DMS53 (cell line): ENCODE data around the gene LCOR.
"Not testable (repeated sequence)": the region's sequence is repeated elsewhere in the genome, so short reads cannot be mapped to it uniquely, and the experiment has no call there.

ENCODE experiments used
- DNase-seq: peaks from one replicate; lab custom pipeline; 2025; lab: John Stamatoyannopoulos, UW

Gene LCOR

DNA sequence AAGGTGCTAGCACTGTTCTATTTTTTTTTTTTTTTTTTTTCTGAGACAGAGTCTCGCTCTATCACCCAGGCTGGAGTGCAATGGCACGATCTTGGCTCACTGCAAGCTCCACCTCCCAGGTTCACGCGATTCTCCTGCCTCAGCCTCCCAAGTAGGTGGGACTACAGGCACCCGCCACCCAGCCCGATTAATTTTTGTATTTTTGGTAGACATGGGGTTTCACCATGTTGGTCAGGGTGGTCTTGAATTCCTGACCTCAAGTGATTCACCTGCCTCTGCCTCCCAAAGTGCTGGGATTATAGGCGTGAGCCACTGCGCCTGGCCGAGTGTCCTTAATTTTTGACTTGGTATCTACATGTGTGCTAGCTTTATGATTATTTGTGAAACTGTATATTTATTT is 201.7 kb downstream of the LCOR start:
- not testable (repeated sequence) for DNase-seq

DNA sequence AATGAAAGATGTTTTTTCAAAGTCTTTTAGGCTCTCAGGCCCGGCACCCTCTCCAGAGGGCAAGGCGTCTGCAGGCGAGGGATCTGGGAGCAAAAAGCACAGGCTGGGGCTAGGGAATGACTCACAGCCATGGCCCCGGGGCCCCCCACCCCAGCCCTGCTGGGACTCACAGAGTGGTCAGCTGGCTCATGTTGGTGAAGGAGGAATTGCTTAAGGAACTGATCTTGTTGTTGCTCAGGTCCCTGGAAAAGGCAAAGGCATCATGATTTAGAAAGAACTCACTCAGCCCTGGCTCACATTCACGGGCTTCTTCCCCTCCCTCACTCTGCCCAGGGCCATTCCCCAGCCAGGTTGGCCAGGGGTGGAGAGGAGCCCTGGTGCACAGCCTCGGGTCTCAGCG is 202.2 kb downstream of the LCOR start:
- DNase-seq: no peak

DNA sequence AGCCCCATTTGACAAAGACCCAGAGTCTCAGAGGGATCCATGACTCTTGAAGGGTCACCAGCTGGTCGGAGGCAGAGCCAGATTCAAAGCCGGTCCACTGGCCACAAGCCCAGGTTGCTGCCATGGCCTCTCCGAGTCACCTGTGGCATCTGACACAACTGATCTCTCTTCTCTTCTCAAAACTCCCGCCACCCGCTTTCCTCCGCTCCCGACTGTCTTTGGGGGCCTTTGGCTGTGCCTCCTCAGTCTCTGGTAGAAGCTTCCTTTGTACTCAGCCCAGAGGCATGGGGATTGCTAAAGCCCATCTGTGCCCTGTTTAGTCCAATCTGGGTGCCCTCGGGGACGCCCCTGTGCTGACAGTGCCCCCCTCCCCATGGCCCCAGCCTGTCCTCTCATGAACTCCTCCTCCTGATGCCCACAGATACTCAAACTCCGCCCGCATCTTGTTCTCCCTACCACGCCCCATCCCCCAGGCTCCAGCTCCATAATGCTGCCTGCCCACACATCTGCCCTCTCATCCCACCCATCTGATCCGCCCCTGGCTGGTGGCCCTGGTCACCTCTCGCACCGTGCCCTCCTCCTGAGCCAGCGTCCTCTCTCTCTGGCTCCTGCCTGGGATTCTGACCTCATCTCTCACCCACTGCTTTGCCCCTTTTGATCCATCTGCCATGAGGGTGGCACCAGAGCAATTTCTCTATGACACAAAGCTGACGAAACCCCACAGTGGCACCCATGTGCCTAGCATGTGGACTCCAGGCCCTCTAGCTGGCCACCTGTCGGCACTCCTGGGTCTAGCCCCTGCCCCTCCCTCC is 203.1 kb downstream of the LCOR start:
- DNase-seq: no peak

DNA sequence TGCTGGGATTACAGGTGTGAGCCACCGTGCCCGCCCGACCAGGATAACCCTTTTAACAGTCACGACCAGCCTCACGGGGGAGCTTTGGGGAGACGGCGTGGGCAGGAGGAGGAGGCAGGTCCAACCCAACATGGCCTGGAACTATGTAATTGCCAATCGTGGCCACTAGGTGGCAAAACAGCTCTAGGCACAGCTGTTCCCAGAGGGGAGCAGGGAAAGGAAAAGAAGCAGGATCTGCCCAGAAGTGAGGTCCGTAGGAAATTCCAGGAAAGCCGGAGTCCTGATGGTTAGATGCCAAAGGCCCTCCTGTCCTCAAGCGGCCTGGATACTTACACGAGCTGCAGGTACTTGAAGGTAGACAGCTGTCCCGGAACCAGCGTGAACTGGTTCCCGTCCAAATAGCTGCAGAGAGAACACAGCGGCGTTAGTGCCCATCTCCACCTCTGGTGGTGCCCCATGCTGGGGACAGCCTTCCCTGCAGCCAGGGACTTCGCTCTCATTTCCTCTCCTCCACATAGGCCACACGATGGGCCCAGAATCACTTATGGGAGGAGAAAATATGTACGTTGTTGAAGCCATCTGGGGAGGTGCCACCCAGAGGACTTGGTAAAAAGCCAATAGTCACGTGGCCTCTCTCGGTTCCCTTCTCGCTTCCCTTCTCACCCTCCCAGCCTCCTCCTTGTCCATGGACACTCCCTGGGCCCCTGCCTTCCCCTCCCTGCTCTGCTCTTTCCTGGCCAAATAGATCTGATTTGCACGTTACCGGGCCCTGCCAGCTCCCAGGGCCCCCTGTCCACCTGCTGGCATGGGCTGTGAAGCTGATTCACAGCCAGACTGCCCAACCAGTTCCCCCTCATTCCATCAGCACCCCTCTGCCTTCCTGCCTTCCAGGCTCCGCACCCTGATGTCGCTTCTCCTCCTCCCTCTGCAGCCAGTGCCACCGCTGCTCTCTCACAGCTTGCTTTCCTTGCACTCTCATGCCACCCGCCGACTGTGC is 205.6 kb downstream of the LCOR start:
- DNase-seq: peak; percentile 90

DNA sequence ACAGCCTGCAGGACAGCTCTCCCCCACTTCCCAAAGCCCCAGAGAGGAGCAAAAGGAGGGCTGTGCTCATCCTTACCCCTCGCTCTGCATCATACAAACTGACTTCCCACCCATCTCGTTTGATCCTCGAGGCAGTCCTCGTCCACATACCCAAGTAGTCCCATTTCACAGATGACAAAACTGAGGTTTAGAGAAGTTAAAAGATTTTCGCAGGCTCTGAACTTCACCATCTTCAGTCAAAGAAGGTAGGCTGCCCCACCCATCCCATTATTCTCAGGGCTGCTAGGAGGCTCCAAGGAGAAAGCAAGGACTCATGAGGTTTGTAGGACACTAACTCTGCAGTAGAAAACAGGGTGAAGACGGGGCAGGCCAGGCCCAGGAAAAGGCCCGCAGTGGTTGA is 206.6 kb downstream of the LCOR start:
- DNase-seq: no peak

DNA sequence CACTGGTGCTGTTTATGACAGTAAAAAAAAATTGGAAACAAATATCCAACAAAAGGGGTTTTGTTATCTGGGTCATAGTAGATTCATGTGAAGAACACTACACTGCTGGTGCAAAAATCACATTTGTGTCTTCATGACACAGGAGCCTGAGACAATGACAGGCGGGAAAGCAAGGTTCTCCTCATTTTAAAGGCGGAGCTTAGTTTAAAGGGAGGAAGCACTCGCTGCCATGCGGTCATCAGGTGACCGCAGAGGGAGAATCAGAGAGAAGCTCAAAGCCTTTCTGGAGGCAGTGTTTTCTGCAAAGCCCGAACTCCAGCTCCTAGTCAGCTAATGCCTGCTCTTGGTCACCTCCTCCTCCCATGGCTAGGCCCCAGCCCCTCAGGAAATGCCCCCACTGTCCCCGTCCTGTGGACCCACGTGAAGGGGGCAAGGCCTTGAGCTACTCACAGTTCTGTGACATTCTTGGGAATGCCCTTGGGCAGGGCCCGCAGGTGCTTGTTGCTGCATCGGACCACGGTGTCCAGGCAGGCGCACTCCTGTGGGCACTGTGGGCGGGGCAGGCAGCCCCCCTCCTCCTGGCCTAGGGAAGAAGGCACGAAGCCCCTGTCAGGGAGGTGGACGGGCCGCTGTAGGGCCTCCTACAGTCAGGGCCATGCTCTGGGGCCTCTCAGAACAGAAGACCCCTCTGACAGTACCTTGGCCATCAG is 207.6 kb downstream of the LCOR start:
- DNase-seq: no peak

DNA sequence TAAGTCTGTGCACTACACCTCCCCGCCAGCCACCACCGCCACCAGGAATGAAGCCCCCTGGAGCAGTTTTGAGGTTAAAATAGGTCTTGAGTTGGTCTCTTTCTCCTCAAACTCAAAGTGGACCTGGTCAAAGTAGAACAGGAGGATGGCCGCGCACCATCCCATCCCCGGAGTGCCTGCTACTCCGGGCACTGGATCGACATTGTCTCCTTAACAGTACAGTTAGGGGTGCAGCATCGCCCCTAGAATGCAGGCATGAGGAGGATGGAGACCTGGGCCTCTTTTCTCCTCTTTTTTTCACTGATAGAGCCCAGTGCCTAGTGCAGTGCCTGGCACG is 208.1 kb downstream of the LCOR start:
- no peak for DNase-seq

DNA sequence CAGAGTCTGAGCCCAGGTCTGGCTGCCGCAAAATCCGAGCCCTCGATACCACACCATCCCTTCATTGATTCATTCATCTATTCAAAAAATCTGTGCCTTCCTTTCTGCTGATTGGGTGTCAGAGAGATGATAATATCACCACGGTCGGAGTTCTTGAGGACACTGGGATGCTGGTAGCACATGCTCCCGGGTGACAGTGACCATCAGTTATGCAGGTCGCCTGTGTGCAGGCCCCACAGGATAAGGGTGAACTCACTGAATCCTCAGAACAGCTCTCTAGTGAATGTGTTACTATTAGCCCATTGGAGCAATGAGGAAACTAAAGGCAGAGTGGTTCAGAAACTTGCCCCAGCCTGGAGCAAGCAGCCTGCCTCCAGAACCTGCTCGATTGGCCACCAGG is 208.6 kb downstream of the LCOR start:
- no peak for DNase-seq

DNA sequence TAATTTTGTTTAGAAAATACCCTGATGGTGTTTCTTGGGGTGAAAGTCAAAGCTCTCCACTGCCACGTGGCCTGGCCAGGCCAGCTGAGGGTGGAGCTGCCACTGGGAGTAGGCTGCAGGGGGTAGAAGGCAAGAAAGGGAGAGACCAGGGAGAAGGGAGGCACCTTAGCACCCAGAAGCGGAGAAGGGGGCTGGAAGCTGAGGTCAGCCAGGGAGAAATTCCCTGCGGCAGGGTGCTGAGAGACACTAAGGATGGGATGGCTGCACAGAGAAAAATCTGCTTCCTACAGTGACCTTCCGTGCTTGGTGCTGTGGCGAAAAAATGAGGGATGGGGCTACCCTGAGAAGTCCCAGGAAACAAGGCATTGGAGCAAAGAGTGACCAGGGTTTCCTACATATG is 210.0 kb downstream of the LCOR start:
- DNase-seq: no peak

DNA sequence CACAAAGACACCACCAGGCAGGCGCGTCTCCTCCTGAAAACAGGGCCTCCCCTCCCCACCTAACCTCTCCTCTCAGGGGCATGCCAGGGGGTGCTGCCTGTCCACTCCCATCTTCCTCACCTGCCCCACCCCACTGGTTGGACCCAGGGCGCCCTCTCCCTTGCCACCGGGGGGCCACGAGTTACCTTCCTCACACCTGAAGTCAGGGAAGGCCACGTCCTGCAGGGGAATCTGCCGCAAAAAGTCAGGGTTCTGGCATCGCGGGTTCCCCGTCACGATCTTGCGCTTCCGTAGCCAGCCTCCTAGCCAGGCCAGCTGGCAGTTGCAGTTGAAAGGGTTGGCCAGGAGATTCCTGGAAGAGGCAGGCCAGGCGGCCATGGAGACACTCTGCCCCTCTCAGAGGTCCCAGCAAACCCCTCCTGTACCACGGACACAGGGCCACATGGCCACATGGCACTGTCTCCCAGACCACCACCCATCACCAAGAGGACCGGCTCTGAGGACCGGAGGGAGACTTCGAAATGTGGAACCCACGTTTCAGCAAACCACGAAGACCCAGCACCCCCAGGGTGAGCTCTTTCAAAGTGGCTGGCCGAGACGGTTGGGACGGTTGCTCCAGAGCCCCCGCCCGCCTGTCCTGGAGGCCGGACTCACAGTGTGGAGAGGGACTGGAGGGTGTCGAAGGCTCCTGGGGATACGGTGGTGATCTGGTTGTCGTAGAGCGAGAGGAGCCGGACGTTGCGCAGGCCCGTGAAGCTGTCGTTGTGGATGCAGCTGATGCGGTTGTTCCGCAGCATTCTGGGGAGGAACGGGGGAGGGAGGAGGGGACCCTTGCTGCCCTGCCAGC is 210.8 kb downstream of the LCOR start:
- no peak for DNase-seq

DNA sequence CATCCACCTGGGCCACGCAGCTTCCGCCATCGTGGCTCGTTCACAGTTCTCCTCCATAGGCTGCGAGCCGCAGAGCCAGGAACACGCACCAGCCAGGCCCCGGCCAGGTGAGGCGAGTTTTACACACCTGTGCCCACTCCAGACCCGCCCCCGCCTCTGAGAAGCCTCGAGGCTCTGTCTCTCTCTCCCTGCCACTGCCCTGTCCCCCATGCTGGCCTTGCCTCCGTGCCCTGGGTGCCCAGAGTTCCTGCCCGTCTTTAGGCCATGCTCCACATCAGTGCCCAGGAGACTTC is 211.4 kb downstream of the LCOR start:
- no peak for DNase-seq
